Measurements from ENCODE around the gene BCAN.
"Not testable (repeated sequence)": the region's sequence is repeated elsewhere in the genome, so short reads cannot be mapped to it uniquely, and the experiment has no call there.

Gene BCAN

DNA sequence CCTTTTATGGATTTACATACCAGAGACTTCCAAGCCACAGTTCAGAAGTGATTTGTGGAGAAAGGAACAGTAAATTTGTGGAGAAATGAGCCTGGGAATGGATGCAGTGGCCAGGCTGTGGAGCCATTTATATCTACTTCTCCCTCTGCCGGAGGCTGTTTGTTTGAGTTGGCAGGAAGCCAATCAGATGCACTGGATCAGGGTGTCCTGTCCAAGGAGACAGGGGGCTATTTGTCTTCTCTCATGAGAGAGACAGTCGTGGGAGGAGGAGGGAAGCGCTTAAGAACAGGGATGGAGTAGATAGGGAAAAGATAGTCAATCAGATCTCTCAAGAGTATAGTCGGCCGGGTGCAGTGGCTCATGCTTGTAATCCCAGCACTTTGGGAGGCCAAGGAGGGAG lies 25.5 kb upstream of the BCAN start:
- DNase-seq: peak; percentile 63

DNA sequence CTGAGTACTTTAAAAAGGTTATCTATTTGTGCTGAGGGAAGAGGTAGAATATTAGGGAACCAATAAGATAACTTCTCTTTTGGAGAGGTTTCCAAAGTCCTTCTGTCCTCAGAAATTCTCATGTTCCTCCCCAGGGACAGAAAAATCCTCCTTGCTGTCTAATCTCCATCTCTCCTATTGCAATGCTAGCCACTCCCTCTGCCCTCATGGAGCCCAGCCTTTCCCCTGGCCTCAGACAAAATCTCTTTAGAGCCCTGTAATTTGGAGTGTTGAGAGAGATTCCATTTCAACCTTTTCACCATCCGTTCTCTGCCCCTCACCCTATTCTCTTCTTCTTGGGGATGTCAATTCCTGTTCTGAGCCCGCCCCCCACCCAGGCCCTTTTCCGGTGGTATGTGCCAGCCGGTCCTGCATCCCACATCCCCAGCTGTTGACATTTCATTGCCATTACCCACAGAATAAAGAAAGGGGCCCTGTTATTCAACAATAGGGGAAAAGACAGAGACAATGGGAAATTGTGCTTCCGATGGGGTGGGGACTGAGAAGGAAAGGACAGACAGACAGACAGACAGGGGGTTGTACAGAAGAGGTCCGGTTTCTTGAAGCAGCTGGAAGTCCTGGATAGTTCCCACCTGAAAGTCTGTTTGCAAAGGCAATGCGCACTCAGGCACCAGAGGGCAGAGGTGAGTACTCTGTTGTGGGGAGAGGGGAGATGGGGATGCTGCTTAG lies 22.9 kb upstream of the BCAN start, which contains the start of gene HAPLN2:
Gene HAPLN2, plus strand, starts transcription at position 563 of the 729 bp plus-strand sequence. CDS start 4,076 bp downstream, outside the sequence.
- DNase-seq: peak; percentile 19

DNA sequence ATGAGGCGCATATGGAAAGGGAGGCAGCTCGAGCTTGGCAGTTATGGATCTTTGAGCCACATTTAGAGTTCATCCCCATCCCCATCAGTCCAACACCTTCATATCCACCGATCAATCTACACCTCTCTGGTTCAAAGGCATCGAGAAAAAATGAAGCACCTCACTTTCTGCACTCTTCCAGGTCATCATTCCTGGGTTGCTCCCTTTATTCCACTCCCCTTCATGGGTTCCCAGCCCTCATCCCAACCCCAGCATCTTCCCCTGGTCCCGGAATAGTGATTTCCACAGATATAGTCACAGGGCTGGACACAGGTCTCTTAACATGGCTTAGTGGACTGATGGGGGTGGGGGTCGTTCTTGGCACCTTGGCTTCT lies 22.3 kb upstream of the BCAN start:
- DNase-seq: no peak

DNA sequence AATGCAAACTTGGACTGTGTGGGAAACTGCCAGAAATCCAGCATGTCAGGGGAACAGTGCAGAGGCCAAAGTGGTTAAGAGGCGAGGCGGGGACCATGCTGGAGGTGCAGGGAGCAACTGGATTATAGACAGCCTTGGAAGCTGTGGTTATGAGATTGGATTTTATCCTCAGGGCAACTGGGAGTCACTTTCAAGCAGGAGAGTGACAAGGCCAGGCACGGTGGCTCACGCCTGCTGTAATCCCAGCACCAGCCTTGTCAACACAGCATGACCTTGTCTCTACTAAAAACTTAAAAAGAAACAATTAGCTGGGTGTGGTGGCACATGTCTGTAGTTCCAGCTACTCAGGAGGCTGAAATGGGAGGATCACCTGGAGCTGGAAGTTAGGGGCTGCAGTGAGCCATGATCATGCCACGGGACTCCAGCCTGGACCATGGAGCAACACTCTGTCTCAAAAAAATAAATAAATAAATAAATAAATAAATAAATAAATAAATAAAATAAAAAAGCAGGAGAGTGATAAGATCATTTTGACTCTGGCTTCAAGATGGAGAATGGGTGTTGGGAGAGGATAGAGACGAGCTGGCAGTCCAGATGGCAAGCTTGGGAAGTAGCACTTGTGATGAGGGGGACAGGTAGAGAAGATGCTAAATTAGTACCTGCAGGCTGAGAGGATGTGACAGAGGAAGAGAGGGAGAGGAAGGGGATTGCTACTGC lies 19.2 kb upstream of the BCAN start:
- no peak for DNase-seq

DNA sequence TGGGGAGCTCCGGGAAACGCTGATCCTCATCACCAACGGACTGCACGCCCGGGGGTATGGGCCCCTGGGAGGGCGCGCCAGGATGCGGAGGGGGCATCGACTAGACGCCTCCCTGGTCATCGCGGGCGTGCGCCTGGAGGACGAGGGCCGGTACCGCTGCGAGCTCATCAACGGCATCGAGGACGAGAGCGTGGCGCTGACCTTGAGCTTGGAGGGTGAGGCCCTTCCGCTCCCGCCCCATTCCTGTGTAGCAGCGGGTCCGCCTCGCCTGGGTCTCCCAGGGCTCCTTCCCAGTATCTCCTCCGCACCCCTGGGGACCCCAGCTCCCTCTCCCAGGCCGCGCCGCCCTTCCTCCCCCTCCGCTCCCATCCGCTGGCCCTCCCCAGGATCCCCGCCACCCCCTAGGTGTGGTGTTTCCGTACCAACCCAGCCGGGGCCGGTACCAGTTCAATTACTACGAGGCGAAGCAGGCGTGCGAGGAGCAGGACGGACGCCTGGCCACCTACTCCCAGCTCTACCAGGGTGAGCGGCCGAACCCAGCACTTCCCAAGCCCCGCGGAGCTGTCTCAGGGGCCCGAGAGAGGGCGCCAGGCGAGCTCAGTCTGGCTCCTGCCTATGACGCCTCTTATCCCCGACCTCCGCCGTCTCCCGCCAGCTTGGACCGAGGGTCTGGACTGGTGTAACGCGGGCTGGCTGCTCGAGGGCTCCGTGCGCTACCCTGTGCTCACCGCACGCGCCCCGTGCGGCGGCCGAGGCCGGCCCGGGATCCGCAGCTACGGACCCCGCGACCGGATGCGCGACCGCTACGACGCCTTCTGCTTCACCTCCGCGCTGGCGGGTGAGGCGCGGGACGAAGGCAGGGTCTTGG lies 17.7 kb upstream of the BCAN start:
- DNase-seq: peak; percentile 45

DNA sequence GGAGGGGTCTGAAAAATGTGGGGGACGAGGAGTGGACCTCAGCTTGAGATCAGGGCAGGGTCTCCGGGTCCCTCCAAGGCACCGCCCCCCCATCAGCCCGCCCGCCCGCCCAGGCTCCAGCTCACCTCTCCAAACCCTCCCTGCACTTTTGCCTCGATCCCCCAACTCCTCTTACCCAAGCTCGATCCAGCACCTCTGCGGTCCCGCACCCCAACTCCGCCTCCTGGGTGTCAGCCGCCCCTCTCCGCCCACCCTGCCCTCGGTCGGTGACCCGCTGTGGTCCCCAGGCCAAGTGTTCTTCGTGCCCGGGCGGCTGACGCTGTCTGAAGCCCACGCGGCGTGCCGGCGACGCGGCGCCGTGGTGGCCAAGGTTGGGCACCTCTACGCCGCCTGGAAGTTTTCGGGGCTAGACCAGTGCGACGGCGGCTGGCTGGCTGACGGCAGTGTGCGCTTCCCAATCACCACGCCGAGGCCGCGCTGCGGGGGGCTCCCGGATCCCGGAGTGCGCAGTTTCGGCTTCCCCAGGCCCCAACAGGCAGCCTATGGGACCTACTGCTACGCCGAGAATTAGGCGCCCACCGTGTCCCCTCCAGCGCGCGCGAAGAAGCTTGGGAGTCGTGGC lies 17.0 kb upstream of the BCAN start:
- DNase-seq: no peak

DNA sequence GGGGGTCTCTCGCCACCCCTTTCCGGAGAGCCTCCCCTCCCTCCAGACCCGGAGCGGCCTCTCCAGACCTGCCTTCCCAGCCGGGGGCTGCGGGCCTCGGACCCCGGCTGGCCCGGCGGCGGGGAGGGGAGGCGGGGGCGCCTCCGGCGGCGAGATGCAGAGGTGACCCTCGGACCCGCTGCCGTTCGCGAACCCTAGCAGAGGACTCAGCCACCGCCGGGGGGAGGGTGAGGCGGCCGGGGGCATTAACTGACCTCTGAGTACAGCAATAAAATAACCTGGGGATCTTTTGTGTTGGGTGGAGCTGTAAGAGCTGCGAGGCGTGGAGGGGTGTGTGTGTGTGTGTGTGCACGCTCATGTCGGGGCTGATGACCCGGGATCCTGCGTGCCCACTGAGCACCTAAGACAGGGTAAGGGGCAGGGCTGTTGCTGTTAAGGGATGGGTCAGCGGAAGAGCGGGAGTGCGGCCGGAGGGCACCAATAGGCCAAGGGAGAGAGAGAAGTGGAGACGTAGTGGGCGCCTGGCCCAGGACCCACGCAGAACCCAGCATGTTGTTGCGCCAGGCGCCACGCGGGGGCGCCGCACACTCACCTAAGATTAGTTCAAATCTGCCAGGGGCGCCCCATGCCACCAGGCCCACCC lies 16.4 kb upstream of the BCAN start:
- DNase-seq: peak; percentile 39

DNA sequence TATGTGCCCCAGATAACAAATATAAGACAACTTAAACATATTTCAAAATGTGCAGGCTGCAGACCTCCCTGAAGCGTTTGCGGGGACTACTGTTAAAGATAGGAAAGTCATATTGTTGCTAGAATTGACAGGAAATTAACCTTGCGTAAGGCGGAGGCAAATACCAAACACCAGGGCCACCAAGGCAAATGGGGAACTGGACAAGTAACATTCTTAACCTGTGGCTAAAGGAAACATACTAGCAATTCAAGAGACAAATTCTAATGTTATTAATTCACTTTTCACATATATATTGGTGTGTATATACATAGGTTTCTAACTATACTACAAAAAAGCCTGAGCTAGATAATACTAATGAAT lies 15.9 kb upstream of the BCAN start:
- no peak for DNase-seq

DNA sequence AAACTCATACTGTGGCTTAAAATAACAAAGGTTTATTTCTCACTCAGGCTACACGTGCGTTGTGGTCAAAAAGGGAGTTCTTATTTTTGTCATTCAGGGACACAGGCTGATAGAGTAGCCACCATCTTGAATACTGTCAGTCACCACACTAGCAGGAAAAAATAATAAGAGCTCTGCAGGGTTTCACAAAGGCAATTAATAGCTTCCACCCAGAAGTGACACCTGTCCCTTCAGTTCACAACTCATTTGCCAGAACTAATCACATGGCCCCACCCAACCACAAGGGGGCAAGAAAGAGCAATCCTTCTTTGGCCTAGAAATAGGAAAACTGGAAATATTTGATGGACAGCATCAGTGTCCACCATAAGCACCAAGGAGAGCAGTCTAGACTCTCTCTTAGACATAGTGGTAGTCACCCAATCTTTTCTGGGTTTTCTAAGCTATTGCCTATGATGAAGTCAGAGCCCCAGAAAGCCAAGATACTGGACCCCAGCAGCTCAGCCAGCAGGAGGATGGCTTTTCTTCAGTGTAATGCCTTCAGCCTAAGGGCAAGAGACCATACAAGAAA lies 14.5 kb upstream of the BCAN start:
- DNase-seq: peak; percentile 37

DNA sequence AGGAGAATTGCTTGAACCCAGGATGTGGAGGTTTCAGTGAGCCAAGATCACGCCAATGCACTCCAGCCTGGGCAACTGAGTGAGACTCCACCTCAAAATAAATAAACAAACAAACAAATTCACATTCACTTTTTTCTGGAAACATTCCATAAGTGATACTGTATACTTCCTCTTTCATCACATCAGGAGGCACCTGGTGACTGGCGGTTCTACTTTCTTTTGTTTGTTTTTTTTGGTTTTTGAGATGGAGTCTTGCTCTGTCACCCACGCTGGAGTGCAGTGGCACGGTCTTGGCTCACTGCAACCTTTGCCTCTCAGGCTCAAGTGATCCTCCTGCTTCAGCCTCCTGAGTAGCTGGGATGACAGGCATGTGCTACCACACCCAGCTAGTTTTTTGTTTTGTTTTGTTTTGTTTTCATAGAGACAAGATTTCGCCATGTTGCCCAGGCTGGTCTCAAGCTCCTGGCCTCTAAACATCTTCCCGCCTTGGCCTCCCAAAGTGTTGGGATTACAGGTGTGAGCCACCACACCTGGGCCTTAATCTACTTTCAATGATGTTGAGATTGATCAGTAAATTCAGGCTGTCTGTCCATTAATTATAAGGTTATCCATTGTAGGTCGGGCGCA lies 12.0 kb upstream of the BCAN start:
- no peak for DNase-seq

DNA sequence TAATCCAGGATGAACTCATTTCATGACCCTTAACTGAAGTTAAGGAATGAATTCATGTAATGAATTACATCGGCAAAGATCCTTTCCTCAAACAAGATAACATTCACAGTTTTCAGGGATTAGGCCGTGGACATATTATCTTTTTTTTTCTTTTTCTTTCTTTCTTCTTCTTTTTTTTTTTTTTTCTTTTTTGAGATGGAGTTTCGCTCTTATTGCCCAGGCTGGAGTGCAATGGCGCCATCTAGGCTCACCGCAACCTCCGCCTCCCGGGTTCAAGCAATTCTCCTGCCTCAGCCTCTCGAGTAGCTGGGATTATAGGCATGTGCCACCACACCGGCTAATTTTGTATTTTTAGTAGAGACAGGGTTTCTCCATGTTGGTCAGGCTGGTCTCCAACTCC lies 10.8 kb upstream of the BCAN start:
- DNase-seq: not testable (repeated sequence)

DNA sequence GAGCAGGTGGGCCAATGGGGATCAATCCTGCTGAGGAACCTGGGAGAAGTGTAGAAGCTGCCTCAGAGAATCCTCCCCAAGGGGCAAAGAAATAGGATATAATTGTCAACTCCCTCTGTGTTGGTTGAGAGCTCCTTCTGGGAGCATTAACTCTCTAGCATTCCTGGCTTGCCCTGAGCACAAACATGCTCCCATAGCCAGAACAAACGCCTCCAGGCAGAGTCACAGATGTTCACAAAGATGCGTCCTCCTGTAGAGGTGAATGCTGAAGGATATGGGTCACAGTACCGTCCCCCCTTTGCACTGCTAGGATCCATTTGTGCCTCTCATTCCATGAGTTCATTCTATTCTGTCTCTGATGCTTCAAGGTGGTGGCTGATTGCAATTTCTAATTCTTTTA lies 9.6 kb upstream of the BCAN start:
- DNase-seq: no peak

DNA sequence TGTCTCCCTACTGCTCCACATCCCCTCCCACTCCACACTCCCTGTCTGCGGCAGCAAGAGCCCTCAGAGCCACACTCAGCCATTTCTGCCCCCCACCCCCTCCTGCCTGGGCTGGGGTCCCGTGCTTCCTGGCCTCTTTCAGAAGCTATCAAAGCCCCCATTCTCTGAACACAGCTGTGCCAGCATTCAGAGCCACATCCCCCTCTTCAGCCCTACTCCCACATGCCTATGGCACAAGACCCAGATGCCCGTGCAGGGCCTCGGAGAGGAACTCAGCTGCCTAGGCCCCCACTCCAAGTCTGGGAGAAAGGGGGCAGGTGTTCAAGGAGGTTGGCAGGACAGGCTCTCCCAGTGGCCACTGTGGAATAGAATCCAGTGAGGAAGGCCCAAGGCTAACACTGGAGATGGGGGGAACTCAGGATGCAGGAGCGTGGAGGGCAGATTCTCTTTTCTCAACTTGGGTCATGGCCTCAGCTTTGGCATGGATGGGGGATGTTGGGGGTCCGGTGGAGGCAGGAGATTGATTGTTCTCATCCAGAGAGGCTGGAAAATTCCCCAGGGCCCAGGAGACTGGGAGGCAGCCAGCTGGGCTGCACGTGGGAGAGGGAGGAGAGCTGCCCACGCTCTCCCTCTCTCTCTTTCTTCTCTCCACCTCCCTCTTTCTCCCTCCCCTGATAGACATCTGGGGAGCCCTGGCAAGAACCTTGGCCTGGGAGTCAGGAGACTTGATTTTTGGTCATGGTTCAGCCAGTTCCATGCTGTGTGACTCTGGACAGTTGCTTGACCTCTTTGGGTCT lies 3.5 kb upstream of the BCAN start:
- no peak for DNase-seq

DNA sequence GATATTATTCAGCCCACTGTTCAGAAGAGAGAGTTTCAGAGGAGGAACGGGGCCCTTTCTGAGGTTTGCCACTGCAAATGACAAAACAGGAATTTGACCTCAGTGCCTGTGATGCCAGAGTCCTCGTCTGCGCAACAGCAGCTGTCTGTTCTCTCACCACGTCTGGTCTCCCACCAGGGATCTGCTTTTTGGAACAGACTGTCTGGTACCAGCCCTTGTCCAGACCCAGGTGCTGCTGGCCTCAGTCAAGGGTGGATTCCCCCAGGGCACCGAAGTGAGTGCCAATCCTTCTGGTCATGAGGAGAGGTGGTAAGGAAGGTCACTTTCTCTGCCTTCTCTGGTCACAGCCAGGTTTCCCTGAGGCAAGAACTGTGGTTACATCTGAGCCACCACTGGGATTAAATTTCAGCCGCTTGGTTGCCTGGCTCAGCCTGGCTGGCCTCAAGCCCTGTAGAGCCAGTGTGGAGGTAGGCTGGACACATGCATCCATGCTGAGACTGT lies 2.3 kb upstream of the BCAN start:
- DNase-seq: no peak

DNA sequence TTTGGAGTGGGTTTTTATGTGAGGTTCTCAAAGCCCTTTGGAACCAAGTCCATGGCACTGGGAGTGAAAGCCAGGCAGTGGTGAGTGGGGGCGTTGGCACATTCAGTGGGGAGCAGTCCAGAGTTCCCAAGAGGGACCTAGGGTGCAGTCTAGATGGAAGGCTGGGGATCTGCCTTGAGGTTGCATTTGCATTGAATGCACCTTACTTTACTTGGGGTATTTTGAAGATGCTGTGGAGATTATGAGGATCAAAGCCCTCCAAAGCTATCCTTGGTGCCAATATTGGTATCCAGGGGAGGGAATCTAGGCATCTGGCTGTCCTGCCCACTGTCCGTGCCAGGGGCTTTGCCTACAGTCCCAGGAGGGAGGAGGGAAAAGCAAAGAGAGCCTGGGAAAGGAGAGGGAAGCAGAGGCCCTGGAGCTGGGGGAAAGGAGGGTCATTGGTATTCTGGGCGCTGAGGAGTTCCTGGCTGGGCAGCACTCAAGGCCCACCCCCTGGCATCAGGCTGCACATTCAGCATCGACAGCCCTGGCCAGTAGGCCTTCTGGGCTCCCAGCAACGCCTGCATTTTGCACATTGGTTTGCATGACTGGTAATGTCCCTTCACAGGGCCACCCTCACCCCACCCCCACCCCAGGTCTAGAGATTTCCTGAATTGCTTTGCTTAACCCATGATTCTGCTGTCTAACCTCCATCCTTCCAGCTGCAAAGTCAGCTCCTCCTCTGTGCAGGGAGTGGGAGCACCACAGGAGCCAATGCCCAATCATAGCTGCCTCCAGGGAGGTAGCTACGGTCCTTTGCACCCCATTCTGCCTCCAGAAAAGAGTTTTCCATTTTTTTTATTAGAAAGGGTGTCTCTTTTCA lies 843 bp upstream of the BCAN start:
- DNase-seq: no peak

DNA sequence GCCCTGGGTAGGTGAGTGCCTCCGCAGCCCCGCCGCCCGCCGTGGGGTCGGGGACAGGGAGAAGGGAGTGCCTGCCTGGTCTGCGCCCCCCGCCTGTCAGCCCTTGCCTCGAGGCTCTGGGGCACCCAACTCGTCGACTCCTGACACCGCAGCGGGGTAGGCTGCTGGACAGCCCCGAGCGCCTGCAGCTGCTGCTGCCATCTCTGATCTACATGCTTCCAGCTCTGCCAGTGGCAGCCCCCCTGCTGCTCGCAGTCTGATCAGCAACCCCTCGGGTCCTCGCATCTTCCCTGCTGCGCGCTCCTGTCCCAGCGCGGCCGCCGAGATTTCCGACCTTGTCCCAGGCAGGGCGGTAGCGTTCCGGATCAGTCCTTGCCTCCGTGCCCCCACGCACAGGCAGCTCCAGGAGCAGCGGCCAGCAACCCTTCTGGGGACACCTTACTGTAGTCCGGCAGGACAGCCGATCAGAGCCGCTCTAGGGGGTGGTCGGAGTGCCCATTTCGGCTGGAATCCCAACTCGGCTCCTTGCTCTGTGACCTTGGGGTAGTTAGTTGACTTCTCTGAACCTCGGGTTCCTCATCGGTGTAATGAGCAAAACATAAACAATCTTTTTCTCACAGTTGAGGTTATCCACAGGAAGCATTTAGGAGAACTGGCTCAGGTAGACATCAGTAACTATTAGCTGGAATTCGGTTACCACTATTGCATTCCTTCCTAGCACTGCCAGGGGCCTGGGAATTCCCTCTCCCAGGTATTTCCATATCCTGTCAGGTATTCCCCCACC lies 540 bp downstream of the BCAN start:
- no peak for DNase-seq

DNA sequence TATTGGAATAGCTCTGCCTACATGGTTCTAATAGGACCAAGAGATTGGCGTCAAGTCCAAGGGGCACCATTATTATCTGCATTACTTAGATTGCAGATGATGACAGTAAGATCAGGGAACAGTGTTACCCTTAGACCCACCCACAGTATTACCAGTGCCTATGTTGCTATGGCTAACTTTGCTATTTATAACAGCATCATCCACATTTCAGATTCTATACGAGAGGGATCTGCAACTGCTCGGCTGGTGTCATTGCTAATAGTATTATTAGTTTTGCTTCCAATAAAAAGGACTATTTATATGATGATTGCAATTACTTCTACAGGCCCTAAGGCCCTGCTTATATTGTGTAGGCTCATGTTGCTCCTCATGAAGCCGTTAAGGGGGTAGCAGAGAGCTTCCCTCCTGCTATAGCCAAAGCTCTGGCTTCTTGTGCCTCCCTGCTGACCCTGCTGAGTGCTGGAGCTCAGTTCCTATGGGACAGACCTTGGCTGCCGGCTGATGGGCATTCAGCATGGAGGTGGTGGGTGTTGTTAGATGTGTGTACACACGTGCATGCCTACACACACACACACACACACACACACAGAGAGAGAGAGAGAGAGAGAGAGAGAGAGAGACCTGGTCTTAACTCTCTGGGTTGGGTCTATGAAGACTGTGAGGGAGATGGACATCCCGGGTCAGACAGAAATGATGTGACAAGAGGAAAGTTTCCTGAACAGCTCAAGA lies 1.3 kb downstream of the BCAN start:
- DNase-seq: no peak

DNA sequence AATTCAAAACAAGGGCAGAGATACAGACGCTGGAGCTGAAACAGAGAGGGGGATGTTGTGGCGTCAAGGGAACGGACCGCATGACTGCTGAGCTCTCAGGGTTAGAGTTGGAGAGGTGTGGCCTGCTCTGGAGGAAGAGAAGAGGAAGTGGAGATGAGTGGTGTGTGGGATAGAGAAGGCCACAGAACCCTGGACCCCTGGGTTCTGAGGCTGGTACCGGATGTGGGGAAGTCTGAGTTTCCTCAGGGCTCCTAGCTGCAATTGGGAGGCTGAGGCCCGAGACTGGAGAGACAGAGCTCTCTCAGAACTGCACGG lies 1.8 kb downstream of the BCAN start:
- DNase-seq: no peak

Measured in NCI-H1105 (cell line).